HepG2 (cell line): Measurements from ENCODE around the gene SEC23IP. TPM values are rescaled to one million over a fixed set of nuclear protein-coding genes. Genes with fewer than 3 reads are reported as not detected.
"Not testable (repeated sequence)": the region's sequence is repeated elsewhere in the genome, so short reads cannot be mapped to it uniquely, and the experiment has no call there.

Experiments
- ATAC-seq: fragments of 200-7000 bp; cut with Tn5 transposase; 3 replicates; pipeline ENCODE4 v1.9.1; 2020; ENCODE audit warnings: mild to moderate bottlenecking, moderate library complexity
- BruUV-seq: library from RNA; stranded (reverse); fragments of 400-500 nt; replicated peaks from 2 replicates; lab custom pipeline; 2021; lab: Mats Ljungman, UMichigan
- CTCF ChIA-PET: fragments of 300-600 bp; formaldehyde crosslinking; extraction: SDS; loops from one replicate; lab custom pipeline; 2021; ENCODE audit warnings: low total read pairs, inconsistent platforms, low intra/inter-chr PET ratio; lab: Yijun Ruan, JAX
- POLR2A ChIA-PET: fragments of 350-600 bp; sonication (Branson Sonifier 250); formaldehyde crosslinking; loops from one replicate; lab custom pipeline; 2020; ENCODE audit warnings: antibody characterized with exemption, inconsistent platforms; lab: Yijun Ruan, JAX
- DNase-seq: peaks from one replicate; pipeline ENCODE4 v3.0.0-alpha.2; 2015; ENCODE audit warnings: low spot score
- FAIRE-seq: peaks from 3 replicates; lab custom pipeline; 2011; peaks lifted over from hg19 to GRCh38; lab: Jason Lieb, UNC
- H2AFZ ChIP-seq: one replicate; pipeline ENCODE4 v1.6.1; 2011; ENCODE audit warnings: low read length, inconsistent platforms
- H3K27ac ChIP-seq: fragments of 300-600 bp; 3 replicates; pipeline ENCODE4 v1.8.0; 2011; ENCODE audit warnings: mixed run types, mild to moderate bottlenecking, mixed read lengths, low read length, inconsistent platforms; ENCODE audit not compliant: insufficient read depth; ENCODE audit errors: extremely low read length
- H3K27me3 ChIP-seq, 2 experiments: fragments of 200-600 bp in 1 of 2; 2 replicates in 1 of 2; 3 replicates in 1 of 2; pipeline versions ENCODE4 v1.6.0 to v1.8.0; 2011; ENCODE audit warnings: low read length in 2 of 2, mild to moderate bottlenecking in 2 of 2, moderate library complexity in 2 of 2, inconsistent platforms in 1 of 2; ENCODE audit not compliant: insufficient read depth in 2 of 2, control insufficient read depth in 1 of 2
- H3K36me3 ChIP-seq, 2 experiments: fragments of 200-600 bp in 1 of 2; replicated peaks in 1 of 2; 2 replicates in 1 of 2; 3 replicates in 1 of 2; pipeline versions ENCODE4 v1.5.1 to v1.8.0; 2011; ENCODE audit warnings: low read length in 2 of 2, inconsistent platforms in 1 of 2; ENCODE audit not compliant: insufficient read depth in 2 of 2, control insufficient read depth in 1 of 2
- H3K4me1 ChIP-seq: 2 replicates; pipeline ENCODE4 v1.5.1; 2012; ENCODE audit warnings: low read length, inconsistent platforms; ENCODE audit not compliant: insufficient read depth
- H3K4me2 ChIP-seq: 2 replicates; pipeline ENCODE4 v1.6.0; 2011; ENCODE audit warnings: low read depth, low read length, inconsistent platforms
- H3K4me3 ChIP-seq, 3 experiments: fragments of 200-600 bp in 1 of 3; sonication (generic), shearing (Covaris generic) in 1 of 3; replicated peaks in 1 of 3; 2 replicates each; pipeline ENCODE4 v1.5.1; 2011 to 2016; ENCODE audit warnings: low read length in 3 of 3, inconsistent platforms in 2 of 3, low read depth in 2 of 3, mild to moderate bottlenecking in 2 of 3, control low read depth in 1 of 3, mixed read lengths in 1 of 3; ENCODE audit not compliant: insufficient read depth in 1 of 3
- H3K79me2 ChIP-seq: one replicate; pipeline ENCODE4 v1.6.1; 2011; ENCODE audit warnings: low read length, inconsistent platforms; ENCODE audit not compliant: insufficient read depth
- H3K9ac ChIP-seq: 2 replicates; pipeline ENCODE4 v1.6.0; 2011; ENCODE audit warnings: mild to moderate bottlenecking, low read depth, low read length, inconsistent platforms; ENCODE audit not compliant: insufficient read depth
- H3K9me3 ChIP-seq: 2 replicates; pipeline ENCODE4 v1.5.1; 2012; ENCODE audit warnings: mild to moderate bottlenecking, low read length
- H4K20me1 ChIP-seq: 2 replicates; pipeline ENCODE4 v1.6.0; 2011; ENCODE audit warnings: inconsistent platforms, mild to moderate bottlenecking, low read length, moderate library complexity; ENCODE audit not compliant: insufficient read depth
- KDM3A ChIP-seq: IDR thresholded peaks from 2 replicates; pipeline ENCODE4 v1.6.1; 2018; ENCODE audit warnings: low read depth, missing compliant biosample characterization
- KDM5A ChIP-seq: fragments of 200-600 bp; sonication (generic); IDR thresholded peaks from 2 replicates; pipeline ENCODE4 v1.7.0; 2018; ENCODE audit warnings: antibody characterized with exemption, mild to moderate bottlenecking, low read length, borderline replicate concordance
- MXD1 ChIP-seq: sonication (generic); formaldehyde crosslinking; IDR thresholded peaks from 2 replicates; pipeline ENCODE4 v1.4.0; 2020; ENCODE audit warnings: mild to moderate bottlenecking, missing genetic modification reagents
- POLR2AphosphoS5 ChIP-seq: IDR thresholded peaks from 2 replicates; pipeline ENCODE4 v1.6.1; 2012; ENCODE audit warnings: low read depth, low read length
- RXRA ChIP-seq: sonication (generic); formaldehyde crosslinking; IDR thresholded peaks from 2 replicates; pipeline ENCODE4 v1.5.1; 2020; ENCODE audit warnings: missing genetic modification reagents
- SOX6 ChIP-seq, 2 experiments: fragments of 450-650 bp in 1 of 2; sonication (generic) in 1 of 2; formaldehyde crosslinking in 1 of 2; IDR thresholded peaks; 2 replicates each; pipeline versions ENCODE4 v1.4.0 to v1.6.1; 2017 to 2020; ENCODE audit warnings: antibody characterized with exemption in 1 of 2, mild to moderate bottlenecking in 1 of 2, missing genetic modification reagents in 1 of 2
- TOE1 ChIP-seq: sonication (generic); formaldehyde crosslinking; IDR thresholded peaks from 2 replicates; pipeline ENCODE4 v1.4.0; 2020; ENCODE audit warnings: mild to moderate bottlenecking, missing genetic modification reagents
- ZBTB37 ChIP-seq: sonication (generic); formaldehyde crosslinking; IDR thresholded peaks from 2 replicates; pipeline ENCODE4 v1.4.0; 2020; ENCODE audit warnings: mild to moderate bottlenecking, missing genetic modification reagents
- ZNF317 ChIP-seq: sonication (generic); formaldehyde crosslinking; IDR thresholded peaks from 2 replicates; pipeline ENCODE4 v1.5.0; 2020; ENCODE audit warnings: mild to moderate bottlenecking, missing genetic modification reagents
- ZNF577 ChIP-seq: sonication (generic); formaldehyde crosslinking; IDR thresholded peaks from 2 replicates; pipeline ENCODE4 v1.4.0; 2020; ENCODE audit warnings: mild to moderate bottlenecking, low read depth, missing genetic modification reagents, borderline replicate concordance
- WGBS: methylation state at CpG from one replicate; pipeline ENCODE4 v1.1.6; 2017; ENCODE audit warnings: low lambda C conversion rate; 5-methylcytosine and 5-hydroxymethylcytosine counted together
- in situ Hi-C: cut with HindIII; loops from 2 replicates; pipeline ENCODE4 v1.10.0; 2017; ENCODE audit warnings: low pct_unique_long_range_greater_than_20kb; ENCODE audit not compliant: extremely low pct_ligation_motif_present
- intact Hi-C: fragments of 100-400 bp; cut with micrococcal nuclease; formaldehyde crosslinking; loops from one replicate; pipeline ENCODE4 v1.10.0; 2022; ENCODE audit not compliant: unreplicated experiment
- polyA plus RNA-seq, 8 experiments: library from polyadenylated mRNA; depleted of rRNA in 3 of 8; stranded (reverse) in 7 of 8; unstranded in 1 of 8; fragments of >200 nt; fragmentation: Illumina TruSeq in 4 of 8; extraction: Trizol in 4 of 8; gene quantifications; 2 replicates each; pipeline versions ENCODE4 v1.2.1 to v1.2.3, GENCODE V29; 2011 to 2016; ENCODE audit warnings: low read depth in 4 of 8, missing spikeins in 1 of 8, mixed read lengths in 1 of 8; ENCODE audit not compliant: insufficient read depth in 1 of 8
- total RNA-seq, 5 experiments: library from RNA; depleted of rRNA; stranded (reverse); fragments of >200 nt; fragmentation: Illumina TruSeq; extraction: Trizol; gene quantifications; 2 replicates each; pipeline ENCODE4 v1.2.3, GENCODE V29; 2016; ENCODE audit warnings: low read depth in 1 of 5

Gene SEC23IP
- total and polyA plus RNA-seq, 2 of the 13 experiments (the other 11 are each of a cell fraction or from before 2014, with no cell fraction given) = 32.3 to 57.7 TPM

- H2AFZ ChIP-seq = no peak overlapping the region
- H4K20me1 ChIP-seq = peaks cover 14% of the 10 kb centered on the region
- FAIRE-seq = no peak
- 92% methylated on average over 7 of the region's 7 CpGs for WGBS
- no peak overlapping the region for H3K27ac ChIP-seq
- peaks cover 52% of the 10 kb centered on the region for H3K4me1 ChIP-seq
- CTCF ChIA-PET = no interaction called here
- no peak for TF ChIP-seq ZNF577 (CRISPR knock-in tag)
- no peak for TF ChIP-seq MXD1
- no peak for TF ChIP-seq SOX6 (IDR thresholded peaks at IDR 0.05)
- no peak for TF ChIP-seq SOX6 (CRISPR knock-in tag; IDR thresholded peaks at IDR 0.05)
- no peak for TF ChIP-seq POLR2AphosphoS5
- TF ChIP-seq KDM3A = no peak
- no peak for TF ChIP-seq RXRA (CRISPR knock-in tag)
- TF ChIP-seq TOE1 = no peak
- TF ChIP-seq ZNF317 = no peak
- no peak for TF ChIP-seq KDM5A
- TF ChIP-seq ZBTB37 = no peak
- TF ChIP-seq, all 625 proteins: peak for 0
- no peak overlapping the region for H3K9ac ChIP-seq
- peaks cover 94% of the 10 kb centered on the region for H3K79me2 ChIP-seq
- DNase-seq = no peak
- no peaks in the 10 kb centered on the region; a peak in 1 of 5 replicates for H3K36me3 ChIP-seq
- no peak overlapping the region for H3K4me2 ChIP-seq
- H3K27me3 ChIP-seq = no peaks in the 10 kb centered on the region; a peak in 1 of 5 replicates
- intact Hi-C loops (no loop called here), in situ Hi-C loops (no loop called here)
- no peak for ATAC-seq
- POLR2A ChIA-PET = interaction anchor here (1.1 kb wide), 1 partner anchor 25 kb away, joined by 4 read pairs; the partner anchor contains the start of gene SEC23IP
- H3K4me3 ChIP-seq = no peak overlapping the region
- BruUV-seq = no TSS peak
- no peaks in the 10 kb centered on the region for H3K9me3 ChIP-seq
These were observed 25.2 kb upstream of the SEC23IP start for GRCh38 chr10:119867317-119867716.

GRCh38 chr10:119869398-119869797, 23.1 kb upstream of the SEC23IP start:
- FAIRE-seq, H3K36me3 ChIP-seq, ATAC-seq, BruUV-seq, in situ Hi-C loops, intact Hi-C loops, H3K27ac ChIP-seq, H3K9ac ChIP-seq, H2AFZ ChIP-seq, CTCF ChIA-PET, H3K27me3 ChIP-seq, DNase-seq, POLR2A ChIA-PET, H3K4me3 ChIP-seq, H3K9me3 ChIP-seq: not testable (repeated sequence)
- peak overlapping the region; percentile 20; the same call in 1 of the 2 replicates for H3K4me2 ChIP-seq
- 82% methylated on average over 4 of the region's 4 CpGs for WGBS
- peaks cover 80% of the 10 kb centered on the region for H3K79me2 ChIP-seq
- peaks cover 13% of the 10 kb centered on the region for H4K20me1 ChIP-seq
- H3K4me1 ChIP-seq = peaks cover 61% of the 10 kb centered on the region
